ENCODE results near the gene EYS.
"Not testable (repeated sequence)": the region's sequence is repeated elsewhere in the genome, so short reads cannot be mapped to it uniquely, and the experiment has no call there.

EYS gene

GRCh38 chr6:64041373-64041772 is 1665.7 kb downstream of the EYS start:
- no peak for DNase-seq (ENCODE audit: low spot score)

GRCh38 chr6:64040113-64040512 is 1666.9 kb downstream of the EYS start:
- DNase-seq (ENCODE audit: low spot score): no peak

- no peak for DNase-seq (ENCODE audit: low spot score)
Measured at GRCh38 chr6:64037427-64037826, 1669.6 kb downstream of the EYS start.

- DNase-seq (ENCODE audit: low spot score): no peak
Measured at GRCh38 chr6:64034910-64035655, 1671.9 kb downstream of the EYS start.

GRCh38 chr6:64034291-64034690 is 1672.7 kb downstream of the EYS start:
- no peak for DNase-seq (ENCODE audit: low spot score)

- not testable (repeated sequence) for DNase-seq (ENCODE audit: low spot score)
Measured at GRCh38 chr6:64030950-64031618, 1675.9 kb downstream of the EYS start.

- DNase-seq (ENCODE audit: low spot score): no peak
Measured at GRCh38 chr6:64023693-64024092, 1683.3 kb downstream of the EYS start.

GRCh38 chr6:64014595-64014994 is 1692.4 kb downstream of the EYS start:
- no peak for DNase-seq (ENCODE audit: low spot score)

- peak; percentile 4 for DNase-seq (ENCODE audit: low spot score)
Measured at GRCh38 chr6:64013011-64013410, 1694.0 kb downstream of the EYS start.

- peak; percentile 86 for DNase-seq (ENCODE audit: low spot score)
Measured at GRCh38 chr6:64012351-64013001, 1694.5 kb downstream of the EYS start.

GRCh38 chr6:64010666-64011065 is 1696.4 kb downstream of the EYS start:
- no peak for DNase-seq (ENCODE audit: low spot score)

- no peak for DNase-seq (ENCODE audit: low spot score)
Measured at GRCh38 chr6:64010010-64010409, 1697.0 kb downstream of the EYS start.

- DNase-seq (ENCODE audit: low spot score): no peak
Measured at GRCh38 chr6:64006246-64006645, 1700.8 kb downstream of the EYS start.

GRCh38 chr6:64000818-64001491 is 1706.1 kb downstream of the EYS start:
- DNase-seq (ENCODE audit: low spot score): no peak

GRCh38 chr6:63999613-64000012 is 1707.4 kb downstream of the EYS start:
- no peak for DNase-seq (ENCODE audit: low spot score)

GRCh38 chr6:63998991-63999390 is 1708.0 kb downstream of the EYS start:
- no peak for DNase-seq (ENCODE audit: low spot score)

GRCh38 chr6:63997734-63998133 is 1709.3 kb downstream of the EYS start:
- no peak for DNase-seq (ENCODE audit: low spot score)

- no peak for DNase-seq (ENCODE audit: low spot score)
Measured at GRCh38 chr6:63997221-63997620, 1709.8 kb downstream of the EYS start.

GRCh38 chr6:63985223-63985622 is 1721.8 kb downstream of the EYS start:
- no peak for DNase-seq (ENCODE audit: low spot score)

- DNase-seq (ENCODE audit: low spot score): no peak
Measured at GRCh38 chr6:63975699-63976098, 1731.3 kb downstream of the EYS start.

GRCh38 chr6:63968650-63969049 is 1738.4 kb downstream of the EYS start:
- DNase-seq (ENCODE audit: low spot score): no peak

- DNase-seq (ENCODE audit: low spot score): peak; percentile 8
Measured at GRCh38 chr6:63964366-63964765, 1742.7 kb downstream of the EYS start.

Data from Ammon's horn (tissue), 1 donor.